GM19452 (cell line): Measurements from ENCODE around the gene LYPD8.
A peak's percentile ranks its signal among the peaks of the same experiment; 100 is the strongest.
"Not testable (repeated sequence)": the region's sequence is repeated elsewhere in the genome, so short reads cannot be mapped to it uniquely, and the experiment has no call there.

ENCODE experiments used
- ATAC-seq: cut with Tn5 transposase; IDR thresholded peaks from one replicate; pipeline ENCODE4 v1.9.1; 2021; ENCODE audit not compliant: unreplicated experiment

Gene LYPD8, protein sequence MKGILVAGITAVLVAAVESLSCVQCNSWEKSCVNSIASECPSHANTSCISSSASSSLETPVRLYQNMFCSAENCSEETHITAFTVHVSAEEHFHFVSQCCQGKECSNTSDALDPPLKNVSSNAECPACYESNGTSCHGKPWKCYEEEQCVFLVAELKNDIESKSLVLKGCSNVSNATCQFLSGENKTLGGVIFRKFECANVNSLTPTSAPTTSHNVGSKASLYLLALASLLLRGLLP

DNA sequence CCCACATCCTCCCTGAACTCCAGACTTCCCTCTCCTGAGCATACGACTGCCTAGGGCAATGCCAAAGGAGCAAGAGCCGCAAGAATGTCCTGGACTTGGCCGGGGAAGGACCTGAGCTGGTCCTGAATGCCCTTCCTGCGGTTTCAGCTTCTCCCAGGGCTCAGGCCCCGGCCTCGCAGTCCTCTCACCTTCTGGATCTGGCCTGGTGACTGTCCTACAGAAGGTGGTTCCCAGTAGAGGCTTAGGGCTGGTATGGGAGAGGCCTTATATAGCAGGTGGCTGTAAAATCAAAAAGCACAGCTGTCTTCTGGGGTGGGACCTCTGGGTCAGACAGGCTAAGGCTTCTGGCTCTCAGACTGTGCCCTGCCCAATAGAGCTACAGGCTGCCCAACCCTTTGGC, at the start of gene LYPD8:
Gene LYPD8, minus strand, starts transcription at position 243 of the 400 bp plus-strand sequence. CDS start 4,678 bp downstream, outside the sequence.
- ATAC-seq: no peak

DNA sequence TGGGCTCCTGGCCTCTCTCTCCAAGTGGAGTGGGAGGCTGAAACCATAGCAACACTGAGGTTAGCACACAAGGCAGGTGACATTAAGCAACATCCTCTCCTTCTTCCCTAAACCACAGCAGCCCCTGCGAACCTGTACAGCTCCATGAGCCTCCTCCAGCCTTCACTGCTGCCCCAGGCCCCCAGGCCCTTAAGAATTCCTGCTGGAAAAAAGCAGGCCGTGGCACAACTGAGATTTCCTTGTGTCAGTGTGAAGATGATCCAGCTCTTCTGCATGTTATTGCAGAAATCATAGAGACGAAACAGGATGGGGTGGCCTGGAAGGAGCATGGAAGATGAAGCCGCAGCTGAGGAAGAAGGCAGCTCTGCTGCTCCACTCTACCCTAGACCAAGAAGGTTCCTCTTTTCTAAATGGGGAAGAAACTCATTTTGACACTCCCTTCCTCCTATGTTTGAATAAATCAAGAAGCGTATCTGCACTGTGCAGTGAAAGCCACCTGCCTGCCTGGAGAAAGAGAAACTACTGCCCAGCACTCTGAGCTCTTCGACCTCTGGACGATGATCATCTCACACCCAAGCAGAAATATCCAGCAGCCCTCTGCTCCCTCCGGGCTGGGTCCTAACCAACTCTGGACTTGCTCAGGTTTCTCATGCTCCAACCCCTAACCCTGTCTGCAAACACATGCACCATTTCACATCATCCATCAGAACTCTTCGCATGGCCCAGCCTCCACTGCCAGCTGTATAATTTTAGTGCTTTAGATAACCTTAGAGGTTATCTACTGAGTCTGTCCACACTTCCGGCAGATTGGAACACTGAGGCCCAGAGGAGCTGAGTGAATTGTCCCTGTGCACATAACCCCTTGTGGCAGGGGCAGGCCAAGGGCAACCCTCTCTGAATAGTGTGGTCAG, 49.5 kb upstream of the LYPD8 start:
- ATAC-seq: peak; percentile 81

DNA sequence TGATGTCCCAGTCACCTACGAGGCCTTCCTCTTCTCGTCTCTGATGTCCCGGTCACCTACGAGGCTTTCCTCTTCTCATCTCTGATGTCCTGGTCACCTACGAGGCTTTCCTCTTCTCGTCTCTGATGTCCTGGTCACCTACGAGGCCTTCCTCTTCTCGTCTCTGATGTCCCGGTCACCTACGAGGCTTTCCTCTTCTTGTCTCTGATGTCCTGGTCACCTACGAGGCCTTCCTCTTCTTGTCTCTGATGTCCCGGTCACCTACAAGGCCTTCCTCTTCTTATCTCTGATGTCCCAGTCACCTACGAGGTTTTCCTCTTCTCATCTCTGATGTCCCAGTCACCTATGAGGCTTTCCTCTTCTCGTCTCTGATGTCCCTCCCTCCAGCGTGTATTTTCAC, 47.9 kb upstream of the LYPD8 start:
- ATAC-seq: not testable (repeated sequence)

DNA sequence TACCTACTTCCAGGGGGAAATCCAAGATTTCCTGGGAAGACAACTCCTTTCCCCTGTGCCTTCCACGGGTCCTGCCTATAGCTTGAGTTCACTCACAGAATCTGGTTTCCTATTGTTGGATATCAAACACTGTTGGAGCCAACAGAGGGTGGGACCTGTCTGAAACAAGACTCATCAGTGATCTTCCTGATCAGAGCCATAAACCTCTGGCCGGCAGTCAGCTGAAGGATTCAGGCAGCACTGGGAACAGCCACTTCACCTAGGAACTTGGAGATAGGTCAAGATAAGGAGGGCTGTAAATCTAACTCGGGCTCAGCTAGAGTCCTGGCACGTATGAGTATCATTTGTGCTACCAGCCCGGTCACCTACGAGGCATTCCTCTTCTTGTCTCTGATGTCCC, 46.9 kb upstream of the LYPD8 start:
- no peak for ATAC-seq

DNA sequence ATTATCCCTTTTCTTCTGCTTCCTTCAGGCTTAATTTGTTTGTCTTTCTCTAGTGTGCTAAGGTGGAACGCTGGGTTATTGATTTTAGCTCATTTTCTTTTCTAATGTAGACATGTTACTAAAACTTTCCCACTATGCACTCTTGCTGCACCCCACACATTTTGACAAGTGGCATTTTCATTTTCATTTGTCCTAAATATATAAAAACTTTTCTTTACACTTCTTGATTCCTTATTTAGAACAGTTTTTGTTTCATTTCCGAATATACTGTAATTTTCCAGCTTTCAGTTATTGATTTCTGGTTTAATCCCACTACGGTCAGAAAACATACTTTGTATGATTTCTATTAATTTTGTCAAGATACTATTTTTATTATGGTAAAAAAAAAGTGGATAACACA, 44.9 kb upstream of the LYPD8 start:
- ATAC-seq: no peak

DNA sequence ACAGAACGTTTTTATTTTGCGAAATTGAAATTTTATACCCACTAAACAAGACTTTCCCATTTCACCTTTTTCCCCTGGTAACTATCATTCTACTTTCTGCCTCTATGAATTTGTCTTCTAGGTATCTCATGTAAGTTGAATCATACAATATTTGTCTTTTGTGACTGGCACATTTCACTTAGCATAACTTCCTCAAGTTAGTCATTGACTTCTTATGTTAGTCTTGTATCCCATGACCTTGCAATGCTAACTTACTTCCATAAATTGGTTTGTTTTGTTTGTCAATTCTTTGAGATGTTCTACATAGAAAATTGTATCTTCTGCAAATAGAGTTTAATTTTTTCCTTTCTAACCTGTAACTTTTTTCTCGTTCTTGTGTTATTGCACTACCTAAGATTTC, 43.2 kb upstream of the LYPD8 start:
- ATAC-seq: no peak

DNA sequence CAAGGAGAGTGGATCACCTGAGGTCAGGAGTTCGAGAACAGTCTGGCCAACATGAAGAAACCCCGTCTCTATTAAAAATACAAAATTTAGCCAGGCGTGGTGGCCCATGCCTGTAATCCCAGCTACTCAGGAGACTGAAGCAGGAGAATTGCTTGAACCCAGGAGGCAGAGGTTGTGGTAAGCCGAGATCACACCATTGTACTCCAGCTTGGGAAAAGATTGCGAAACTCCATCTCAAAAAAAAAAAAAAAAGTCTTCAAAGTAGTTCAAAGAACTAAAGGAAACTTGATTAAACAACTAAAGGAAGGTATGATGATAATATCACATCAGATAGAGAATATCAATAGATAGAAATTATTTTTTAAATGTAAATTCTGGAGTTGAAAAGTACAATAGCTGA, 39.1 kb upstream of the LYPD8 start:
- not testable (repeated sequence) for ATAC-seq

DNA sequence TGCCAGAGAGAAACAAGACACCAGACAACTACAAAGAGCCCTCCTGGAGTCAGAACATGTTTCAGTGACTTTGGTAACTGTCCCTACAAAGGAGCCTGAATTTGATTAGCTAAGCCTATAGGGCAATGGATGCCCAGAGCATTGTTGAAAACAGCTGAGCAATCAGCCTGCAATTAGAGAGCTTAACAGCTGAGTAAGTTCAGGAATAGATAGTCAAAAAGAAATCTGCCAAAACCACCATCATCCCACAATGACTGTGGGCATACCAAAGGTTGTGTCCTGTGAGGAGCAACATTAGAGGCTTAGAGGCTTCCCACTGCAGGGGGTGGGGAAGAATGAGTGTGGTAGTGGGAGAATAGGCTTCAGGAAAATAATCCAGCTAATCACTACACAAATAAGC, 38.0 kb upstream of the LYPD8 start:
- peak; percentile 96 for ATAC-seq

DNA sequence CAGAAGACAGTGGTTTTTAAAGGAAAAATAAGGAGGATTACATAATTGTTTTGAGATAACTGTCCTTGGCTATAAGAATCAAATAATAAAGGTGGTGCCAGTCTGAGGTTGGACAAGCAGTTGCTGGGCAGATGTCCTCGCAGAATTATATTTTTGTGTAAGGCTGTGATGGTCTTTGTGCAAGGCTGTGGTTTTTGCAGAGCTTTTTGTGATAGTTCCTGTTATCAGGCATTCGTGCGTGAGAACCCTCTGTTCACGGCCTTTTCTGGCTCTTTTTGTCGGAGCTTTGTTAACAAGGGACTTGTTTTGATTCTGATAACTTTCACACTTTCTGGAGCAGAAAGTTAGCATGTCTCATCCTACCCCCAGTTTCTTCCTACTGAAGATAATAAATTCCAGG, 36.8 kb upstream of the LYPD8 start:
- peak; percentile 34 for ATAC-seq

DNA sequence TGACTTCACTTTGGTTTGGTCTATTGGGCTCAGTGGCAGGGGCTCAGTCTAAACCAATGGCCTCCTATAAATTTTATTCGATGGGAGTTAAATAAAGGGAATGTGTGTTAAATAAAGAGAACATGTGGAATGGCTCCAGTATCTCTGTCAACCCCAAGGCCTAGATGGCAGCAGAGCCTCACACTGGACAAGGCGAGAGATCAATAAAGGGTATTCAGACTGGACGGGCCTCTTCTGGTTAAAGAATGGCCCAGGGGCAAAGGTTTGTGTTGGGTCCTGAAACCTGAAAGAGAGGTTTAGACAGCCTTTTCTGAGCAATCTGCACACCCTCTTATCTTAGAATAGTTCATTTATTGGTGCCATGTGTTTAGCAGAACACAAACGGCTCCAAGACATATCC, 35.5 kb upstream of the LYPD8 start:
- ATAC-seq: no peak

DNA sequence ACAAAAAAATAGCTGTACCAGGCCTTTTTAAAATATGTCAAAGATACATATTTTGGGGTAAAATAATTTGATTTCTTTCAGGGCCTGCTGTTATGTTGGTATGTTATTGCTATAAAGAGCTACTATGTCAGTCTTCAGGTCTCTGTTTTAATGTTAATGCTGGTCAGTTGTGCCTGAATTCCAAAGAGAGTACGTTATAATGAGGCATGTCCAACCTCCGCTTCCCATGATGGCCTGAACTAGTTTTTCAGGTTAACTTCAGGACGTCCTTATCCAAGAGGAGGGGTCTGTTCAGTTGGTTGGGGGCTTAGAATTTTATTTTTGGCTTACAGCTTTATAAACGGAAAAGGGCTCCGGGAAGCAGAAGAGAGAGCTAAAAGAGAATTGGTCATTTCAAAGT, 34.9 kb upstream of the LYPD8 start:
- no peak for ATAC-seq

DNA sequence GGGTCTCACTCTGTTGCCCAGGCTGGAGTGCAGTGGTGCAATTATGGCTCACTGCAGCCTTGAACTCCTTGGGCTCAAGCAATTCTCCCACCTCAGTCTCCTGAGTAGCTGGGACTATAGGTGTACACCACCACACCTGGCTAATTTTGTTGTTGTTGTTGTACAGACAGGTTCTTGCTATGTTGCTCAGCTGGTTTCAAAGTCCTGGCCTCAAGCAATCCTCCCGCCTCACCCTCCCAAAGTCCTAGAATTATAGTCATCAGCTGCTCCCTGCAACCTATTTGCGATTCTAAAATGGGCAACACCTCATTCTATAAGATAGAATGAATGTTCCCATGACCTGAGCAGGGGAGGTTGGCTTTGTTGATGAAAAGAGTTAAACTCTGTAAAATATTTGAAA, 33.8 kb upstream of the LYPD8 start:
- not testable (repeated sequence) for ATAC-seq

DNA sequence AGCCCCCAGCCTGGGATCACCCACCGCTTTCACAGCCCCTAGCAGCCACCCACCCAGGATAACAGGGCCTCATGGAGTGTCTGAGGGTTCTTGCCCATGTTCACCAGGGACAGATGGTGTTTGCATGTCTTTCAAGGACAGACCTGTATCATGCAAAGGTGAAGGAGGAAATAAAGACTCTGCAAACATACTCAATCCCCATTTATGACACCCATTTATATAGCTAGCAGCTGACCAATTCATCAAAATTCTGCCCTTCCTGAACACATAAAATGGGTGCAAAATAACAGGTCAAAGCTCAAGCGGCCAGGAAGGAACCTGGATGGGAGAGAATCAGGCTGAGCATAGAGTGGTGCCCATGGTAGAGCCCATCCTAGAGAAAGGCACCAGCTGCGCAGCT, 32.8 kb upstream of the LYPD8 start:
- ATAC-seq: no peak

DNA sequence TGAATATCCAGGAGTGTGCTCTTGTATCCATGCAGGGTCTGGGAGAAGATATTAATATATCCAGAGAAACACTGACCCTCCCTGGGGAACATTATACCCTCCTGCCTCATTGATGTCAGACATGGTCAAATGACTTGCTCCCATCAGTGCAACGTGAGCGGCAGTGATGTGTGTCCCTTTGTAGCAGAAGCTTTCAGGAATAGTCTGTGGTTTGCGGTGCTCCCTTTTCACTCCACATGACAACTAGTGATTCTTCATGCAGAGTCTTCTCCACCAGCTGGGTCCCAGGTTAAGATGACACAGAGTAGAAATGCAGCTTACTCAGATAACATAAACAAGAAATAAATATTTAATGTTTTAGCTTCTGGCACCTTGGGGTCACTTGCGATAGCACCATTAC, 31.9 kb upstream of the LYPD8 start:
- no peak for ATAC-seq

DNA sequence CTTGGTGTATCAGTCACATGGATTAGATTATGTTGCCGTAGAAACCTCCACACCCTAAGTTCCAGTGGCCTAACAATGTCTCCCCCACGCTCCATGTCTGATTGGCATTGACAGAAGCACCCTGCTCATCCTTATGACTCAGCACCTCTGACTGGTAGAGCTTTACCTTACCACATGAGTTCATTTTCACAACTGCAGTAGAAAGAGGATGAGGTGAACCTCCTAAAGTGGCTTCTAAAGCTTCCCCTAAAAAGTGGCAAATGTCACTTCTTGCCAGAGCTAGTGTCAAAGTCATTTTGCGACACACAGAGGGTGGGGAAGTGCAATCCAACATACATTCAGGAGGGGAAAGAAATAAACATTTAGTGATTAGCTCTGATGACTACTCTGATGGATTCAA, 30.6 kb upstream of the LYPD8 start:
- peak; percentile 81 for ATAC-seq

DNA sequence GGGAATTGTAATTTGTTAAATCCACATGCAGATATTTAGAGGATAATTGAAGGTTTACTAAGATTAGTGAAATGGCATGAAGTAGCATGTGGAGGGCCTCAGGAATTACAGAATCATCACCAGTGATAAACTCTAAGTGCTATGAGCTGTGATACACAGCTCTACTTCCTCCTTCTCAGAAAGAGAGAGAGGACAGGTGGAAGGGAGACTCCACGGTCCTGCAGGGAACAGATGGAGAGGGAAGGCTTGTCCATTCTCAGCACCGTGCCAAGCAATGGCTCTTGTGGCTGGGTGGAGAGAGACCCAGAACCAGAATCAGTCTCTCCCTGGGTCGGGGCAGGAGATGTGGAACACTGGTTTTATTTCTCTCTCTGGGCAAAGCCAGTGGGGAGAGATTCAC, 27.8 kb upstream of the LYPD8 start:
- no peak for ATAC-seq

DNA sequence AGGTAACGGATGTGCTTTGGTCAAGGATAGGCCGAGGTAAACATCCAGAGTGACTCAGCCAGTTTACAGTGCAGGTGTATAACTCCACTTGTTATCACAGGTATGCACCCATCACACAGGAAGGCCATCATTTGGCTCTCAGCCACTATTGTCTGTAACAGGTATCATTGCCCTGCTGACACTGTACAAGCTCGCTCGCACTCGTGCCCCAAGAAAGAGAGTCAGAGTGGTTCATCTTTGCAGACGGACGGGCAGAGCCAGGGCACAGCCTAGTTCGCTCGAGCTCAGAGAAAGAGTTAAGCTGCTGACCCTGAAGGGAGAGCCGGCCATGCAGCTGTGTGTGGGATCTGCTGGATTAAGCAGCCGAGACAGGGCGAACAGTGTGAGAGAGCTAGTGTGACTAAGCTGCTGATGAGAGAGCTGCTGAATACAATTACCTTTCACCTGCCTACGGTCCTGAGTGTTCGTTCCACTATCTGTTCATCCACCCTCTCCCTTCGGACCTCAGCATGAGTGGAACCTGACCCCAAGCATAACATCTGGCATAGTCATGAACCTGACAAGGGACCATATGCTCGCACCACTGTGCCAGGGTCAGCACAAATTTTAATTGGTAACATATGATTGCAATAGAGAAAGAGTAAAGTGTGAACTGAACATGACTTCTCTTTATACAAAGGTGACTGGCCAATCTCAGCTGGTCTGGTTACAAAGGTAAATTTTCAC, 27.0 kb upstream of the LYPD8 start:
- no peak for ATAC-seq

DNA sequence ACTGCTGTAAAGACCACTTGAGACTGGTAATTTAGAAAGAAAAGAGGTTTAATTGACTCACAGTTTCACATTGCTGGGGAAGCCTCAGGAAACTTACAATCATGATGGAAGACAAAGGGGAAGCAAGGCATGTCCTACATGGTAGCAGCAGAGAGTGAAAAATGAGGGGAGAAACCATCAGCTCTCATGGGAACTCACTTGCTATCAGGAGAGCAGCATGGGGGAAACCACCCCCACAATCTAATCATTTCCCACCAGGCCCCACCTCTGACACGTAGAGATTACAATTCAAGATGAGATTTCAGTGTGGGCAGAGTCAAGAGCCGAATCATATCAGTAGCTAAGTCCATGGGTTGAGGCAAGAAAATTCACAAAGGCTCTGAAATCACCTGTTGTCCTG, 23.8 kb upstream of the LYPD8 start:
- ATAC-seq: no peak

DNA sequence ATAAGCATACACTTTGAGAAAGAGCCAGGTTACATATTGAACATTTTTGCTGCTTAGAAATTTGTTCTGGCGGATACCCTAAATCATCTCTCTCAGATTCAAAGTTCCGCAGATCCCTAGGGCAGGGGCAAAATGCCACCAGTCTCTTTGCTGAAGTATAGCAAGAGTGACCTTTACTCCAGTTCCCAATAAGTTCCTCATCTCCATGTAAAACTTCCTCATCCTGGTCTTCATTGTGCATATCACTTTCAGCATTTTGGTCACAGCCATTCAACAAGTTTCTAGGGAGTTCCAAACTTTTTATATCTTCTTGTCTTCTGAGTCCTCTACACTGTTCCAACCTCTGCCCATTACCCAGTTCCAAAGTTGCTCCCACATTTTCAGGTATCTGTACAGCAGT, 23.3 kb upstream of the LYPD8 start:
- no peak for ATAC-seq

DNA sequence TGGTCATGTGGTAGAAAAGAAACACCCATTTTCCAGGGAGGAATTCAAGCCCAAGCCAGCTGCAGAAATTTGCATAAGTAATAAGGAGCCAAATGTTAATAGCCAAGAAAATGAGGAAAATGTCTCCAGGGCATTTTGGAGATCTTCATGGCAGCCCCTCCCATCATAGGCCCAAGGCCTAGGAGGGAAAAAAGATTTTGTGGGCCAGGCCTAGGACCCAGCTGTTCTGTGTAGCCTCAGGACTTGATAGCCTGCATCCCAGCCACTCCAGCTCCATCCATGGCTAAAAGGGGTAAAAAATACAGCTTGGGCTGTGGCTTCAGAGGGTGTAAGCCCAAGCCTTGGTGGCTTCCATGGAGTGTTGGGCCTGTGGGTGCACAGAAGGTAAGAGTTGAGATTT, 21.4 kb upstream of the LYPD8 start:
- ATAC-seq: no peak

DNA sequence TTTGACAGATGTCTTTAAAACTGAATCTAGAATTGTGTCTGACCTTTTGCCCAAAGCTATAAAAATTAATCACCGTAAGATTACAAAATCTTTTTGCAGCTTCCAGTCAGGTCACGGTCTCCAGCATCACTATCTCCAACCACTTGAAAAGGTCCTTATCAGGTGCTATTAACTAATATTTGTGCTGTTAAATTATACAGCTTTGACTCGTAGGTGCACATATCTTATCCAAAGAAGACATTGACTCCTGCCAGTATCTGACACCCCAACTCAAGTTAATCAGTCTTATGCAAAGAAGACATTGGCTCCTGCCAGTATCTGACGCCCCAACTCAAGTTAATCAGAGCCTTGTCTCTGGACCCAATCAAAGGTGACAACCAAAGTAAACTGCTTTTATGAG, 19.9 kb upstream of the LYPD8 start:
- ATAC-seq: no peak

DNA sequence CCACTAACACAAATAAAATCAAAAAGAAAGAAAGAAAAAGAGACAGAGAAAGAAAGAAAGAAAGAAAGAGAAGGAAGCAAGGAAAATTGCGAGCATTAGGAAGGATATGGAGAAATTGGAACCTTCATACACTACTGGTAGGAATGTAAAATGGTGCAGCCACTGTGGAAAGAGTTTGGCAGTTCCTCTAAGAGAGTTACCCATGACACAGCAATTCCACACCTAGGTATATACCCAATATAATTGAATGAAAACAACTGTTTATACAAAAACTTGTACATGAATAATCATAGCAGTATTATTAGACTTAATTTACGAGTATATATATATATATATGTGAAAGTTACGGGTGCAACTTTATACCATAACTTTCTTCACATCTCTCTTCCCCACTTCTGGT, 4.1 kb upstream of the LYPD8 start:
- ATAC-seq: no peak
